Kidney epithelial cell (primary cell): ENCODE data around the gene UBE3C. TPM values are rescaled to one million over a fixed set of nuclear protein-coding genes. Genes with fewer than 3 reads are reported as not detected.
"Not testable (repeated sequence)": the region's sequence is repeated elsewhere in the genome, so short reads cannot be mapped to it uniquely, and the experiment has no call there.

ENCODE experiments used
- DNase-seq: peaks from one replicate; pipeline ENCODE4 v3.0.0-alpha.2; 2010; ENCODE audit warnings: low read depth
- H3K27me3 ChIP-seq: 2 replicates; pipeline ENCODE4 v1.6.0; 2011; ENCODE audit warnings: low read length; ENCODE audit not compliant: control insufficient read depth, insufficient read depth
- H3K36me3 ChIP-seq: 2 replicates; pipeline ENCODE4 v1.5.1; 2011; ENCODE audit warnings: low read length; ENCODE audit not compliant: control insufficient read depth, insufficient read depth
- H3K4me3 ChIP-seq: 2 replicates; pipeline ENCODE4 v1.5.1; 2011; ENCODE audit warnings: low read depth, mild to moderate bottlenecking, control low read depth, low read length
- total RNA-seq: library from RNA; depleted of rRNA; stranded (reverse); fragments of >200 nt; gene quantifications from 2 replicates; pipeline ENCODE4 v1.2.3, GENCODE V29; 2015
- TF ChIP-seq, protein P1 (sequence below): IDR thresholded peaks from 2 replicates; pipeline ENCODE4 v1.5.1; 2011; ENCODE audit warnings: mild to moderate bottlenecking, moderate library complexity, low read length, control low read depth, inconsistent platforms; ENCODE audit not compliant: insufficient read depth, poor library complexity, severe bottlenecking

UBE3C gene
- total RNA-seq, 1 donor from 2014 or later = 76.9 TPM

DNA sequence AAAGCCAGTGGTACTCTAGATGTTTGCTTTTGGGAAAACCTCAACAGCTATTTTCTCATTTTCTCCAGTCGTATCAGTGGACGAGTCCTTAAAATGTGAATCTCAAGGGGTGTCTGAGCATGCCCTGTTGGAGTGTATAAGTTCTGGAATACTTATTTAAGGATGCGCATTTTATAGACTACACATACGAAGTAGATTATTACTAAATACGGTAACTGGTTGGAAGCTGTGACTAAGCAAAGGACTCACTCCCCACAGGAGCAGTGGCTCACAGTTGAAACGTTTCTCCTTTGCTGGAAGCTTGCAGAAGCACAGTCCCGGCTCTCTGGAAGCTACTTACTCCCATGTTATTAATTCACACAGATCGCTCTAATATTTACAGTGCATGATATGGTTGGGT is 107.3 kb downstream of the UBE3C start:
- Histone ChIP-seq H3K36me3 (peaks cover 3% of the 10 kb centered on the region), H3K27me3 (no peaks in the 10 kb centered on the region), H3K4me3 (no peak overlapping the region)
- DNase-seq = no peak
- TF ChIP-seq, protein P1, sequence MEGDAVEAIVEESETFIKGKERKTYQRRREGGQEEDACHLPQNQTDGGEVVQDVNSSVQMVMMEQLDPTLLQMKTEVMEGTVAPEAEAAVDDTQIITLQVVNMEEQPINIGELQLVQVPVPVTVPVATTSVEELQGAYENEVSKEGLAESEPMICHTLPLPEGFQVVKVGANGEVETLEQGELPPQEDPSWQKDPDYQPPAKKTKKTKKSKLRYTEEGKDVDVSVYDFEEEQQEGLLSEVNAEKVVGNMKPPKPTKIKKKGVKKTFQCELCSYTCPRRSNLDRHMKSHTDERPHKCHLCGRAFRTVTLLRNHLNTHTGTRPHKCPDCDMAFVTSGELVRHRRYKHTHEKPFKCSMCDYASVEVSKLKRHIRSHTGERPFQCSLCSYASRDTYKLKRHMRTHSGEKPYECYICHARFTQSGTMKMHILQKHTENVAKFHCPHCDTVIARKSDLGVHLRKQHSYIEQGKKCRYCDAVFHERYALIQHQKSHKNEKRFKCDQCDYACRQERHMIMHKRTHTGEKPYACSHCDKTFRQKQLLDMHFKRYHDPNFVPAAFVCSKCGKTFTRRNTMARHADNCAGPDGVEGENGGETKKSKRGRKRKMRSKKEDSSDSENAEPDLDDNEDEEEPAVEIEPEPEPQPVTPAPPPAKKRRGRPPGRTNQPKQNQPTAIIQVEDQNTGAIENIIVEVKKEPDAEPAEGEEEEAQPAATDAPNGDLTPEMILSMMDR = no peak

DNA sequence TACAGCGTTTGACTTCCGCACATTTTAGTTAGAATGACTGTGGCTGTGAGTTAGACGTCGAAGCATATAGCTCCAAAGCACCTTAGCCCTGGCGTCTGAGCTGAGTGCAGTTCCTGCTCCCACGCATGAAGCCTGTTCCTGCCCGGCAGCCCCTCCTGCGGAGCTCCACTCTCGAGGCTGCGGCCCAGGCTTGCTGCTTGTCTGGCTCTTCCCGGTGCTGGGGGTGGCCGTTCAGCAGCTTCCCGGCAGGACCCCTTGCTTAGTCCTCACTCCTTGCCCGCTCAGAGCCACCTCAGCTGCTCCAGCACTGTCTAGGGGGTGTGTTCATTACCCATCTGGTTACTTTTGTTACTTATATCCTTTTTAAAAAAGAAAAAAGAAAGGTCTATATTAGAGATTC is 109.9 kb downstream of the UBE3C start:
- no peaks in the 10 kb centered on the region for H3K27me3 ChIP-seq
- no peak for DNase-seq
- H3K36me3 ChIP-seq = peaks cover 5% of the 10 kb centered on the region
- no peak overlapping the region for H3K4me3 ChIP-seq
- TF ChIP-seq, protein P1 = no peak

DNA sequence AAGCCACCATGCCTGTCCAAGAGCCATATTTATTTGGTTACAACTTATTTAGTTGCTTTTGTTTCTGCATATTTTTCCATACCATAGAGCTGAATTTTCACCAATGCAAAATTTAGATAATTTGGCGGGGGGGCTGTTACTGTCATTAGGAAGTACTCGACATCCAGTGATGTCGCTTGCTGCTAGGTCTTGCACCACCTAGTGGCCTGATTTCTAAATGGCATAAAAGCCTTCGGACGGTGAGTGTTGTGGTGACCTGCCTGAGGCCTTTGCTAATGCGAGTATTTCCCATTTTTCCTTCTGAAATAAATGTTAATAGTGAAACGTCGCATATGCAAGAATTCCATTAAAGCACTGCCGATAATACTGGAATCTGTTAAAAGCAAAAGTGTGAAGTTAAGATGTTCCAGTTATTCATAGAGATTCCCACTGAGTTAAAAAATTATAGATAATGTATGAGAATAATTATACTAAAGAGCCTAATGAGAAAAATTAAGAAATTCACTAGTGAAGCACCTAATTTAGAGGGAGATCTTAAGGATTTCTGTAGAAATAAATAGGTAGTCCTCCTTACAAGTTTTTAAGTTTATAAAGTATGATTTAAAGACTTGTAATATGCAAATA is 112.0 kb downstream of the UBE3C start:
- DNase-seq = no peak
- TF ChIP-seq, protein P1 = peak; percentile 79
- H3K4me3 ChIP-seq = no peak overlapping the region
- H3K27me3 ChIP-seq = no peaks in the 10 kb centered on the region
- peaks cover 5% of the 10 kb centered on the region for H3K36me3 ChIP-seq

DNA sequence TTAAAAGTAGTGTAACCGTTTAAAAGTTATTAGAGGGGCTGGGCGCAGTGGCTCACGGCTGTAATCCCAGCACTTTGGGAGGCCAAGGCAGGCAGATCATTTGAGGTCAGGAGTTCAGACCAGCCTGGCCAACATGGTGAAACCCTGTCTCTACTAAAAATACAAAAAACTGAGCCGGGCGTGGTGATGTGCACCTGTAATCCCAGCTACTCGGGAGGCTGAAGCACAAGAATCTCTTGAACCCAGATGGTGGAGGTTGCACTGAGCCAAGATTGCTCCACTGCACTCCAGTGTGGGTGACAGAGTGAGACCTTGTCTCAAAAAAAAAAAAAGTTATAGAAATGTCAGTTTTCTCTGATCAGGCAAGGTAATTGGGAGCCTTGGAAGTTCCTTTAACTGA is 113.1 kb downstream of the UBE3C start:
- not testable (repeated sequence) for H3K4me3 ChIP-seq, H3K36me3 ChIP-seq, H3K27me3 ChIP-seq, DNase-seq

DNA sequence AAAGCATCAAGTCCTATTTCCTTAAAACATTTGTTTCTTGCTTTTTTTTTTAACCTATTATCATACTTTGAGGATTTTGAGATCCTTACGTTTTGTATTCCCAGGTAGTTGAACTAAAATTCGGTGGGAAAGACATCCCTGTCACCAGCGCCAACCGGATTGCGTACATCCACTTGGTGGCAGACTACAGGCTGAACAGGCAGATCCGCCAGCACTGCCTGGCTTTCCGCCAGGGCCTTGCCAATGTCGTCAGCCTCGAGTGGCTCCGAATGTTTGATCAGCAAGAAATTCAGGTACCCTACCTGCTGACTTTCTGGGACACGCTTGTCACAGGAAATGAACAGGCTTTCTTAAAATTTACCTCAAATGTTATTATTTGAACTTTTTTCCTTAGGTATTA is 115.1 kb downstream of the UBE3C start:
- TF ChIP-seq, protein P1 = no peak
- peaks cover 1% of the 10 kb centered on the region for H3K36me3 ChIP-seq
- DNase-seq = no peak

DNA sequence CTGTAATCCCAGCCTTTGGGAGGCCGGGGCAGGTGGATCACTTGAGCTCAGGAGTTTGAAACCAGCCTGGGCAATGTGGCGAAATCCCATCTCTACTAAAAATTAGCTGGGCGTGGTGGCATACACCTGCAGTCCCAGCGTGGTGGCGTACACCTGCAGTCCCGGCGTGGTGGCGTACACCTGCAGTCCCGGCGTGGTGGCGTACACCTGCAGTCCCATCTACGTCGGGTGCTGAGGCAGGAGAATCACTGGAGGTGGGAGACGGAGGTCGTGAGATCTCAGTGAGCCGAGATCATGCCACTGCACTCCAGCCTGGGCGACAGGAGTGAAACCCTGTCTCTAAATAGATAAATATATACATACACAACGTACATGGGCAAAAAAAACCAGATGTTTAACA is 116.1 kb downstream of the UBE3C start:
- not testable (repeated sequence) for H3K27me3 ChIP-seq, DNase-seq, H3K36me3 ChIP-seq, H3K4me3 ChIP-seq

More for the DNA sequence above, 115.1 kb downstream of the UBE3C start:
- H3K27me3 ChIP-seq = no peaks in the 10 kb centered on the region
- H3K4me3 ChIP-seq = no peak overlapping the region

DNA sequence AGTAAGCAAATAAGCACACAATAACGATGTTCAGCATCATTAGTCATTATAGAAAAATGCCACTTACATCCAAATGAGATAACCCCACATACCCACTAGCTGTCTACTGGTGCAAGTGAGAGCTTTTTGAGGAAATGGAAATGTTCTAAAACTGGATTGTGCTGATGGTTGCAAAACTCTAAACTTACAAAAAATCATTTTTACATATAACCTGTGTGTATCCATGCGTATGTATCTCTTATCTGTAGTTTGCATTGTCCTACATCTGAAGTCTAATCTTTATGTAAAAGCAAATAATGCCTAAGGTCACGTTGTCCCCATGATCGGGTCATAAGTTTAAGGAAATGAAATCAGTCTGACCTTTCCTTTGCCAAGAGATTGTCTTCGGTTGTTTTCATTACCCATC is 116.5 kb downstream of the UBE3C start:
- TF ChIP-seq, protein P1 = no peak

More for the DNA sequence above, 116.5 kb downstream of the UBE3C start:
- Histone ChIP-seq H3K36me3 (peaks cover 1% of the 10 kb centered on the region), H3K4me3 (no peak overlapping the region), H3K27me3 (no peaks in the 10 kb centered on the region)
- DNase-seq = no peak
